Measurements from ENCODE around the gene SLC27A6.

The SLC27A6 gene

DNA sequence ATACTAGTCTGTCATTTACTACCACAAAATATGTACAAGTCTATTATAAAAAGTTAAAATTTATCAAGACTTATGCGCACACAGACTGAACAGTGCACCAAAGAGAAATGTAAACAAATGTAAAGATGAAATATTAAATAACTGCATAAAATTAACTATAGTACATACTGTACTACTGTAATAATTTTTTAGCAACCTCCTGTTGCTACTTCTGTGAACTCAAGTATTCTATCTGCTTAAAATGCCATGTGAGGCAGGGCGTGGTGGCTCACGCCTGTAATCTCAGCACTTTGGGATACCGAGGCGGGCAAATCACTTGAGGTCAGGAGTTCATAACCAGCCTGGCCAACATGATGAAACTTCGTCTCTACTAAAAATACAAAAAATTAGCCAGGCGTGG is 115.5 kb downstream of the SLC27A6 start:
- H3K36me3 Mint-ChIP-seq (ENCODE audit: insufficient read depth): no peaks in the 10 kb centered on the region
- ATAC-seq (replicated peaks) (no peak), DNase-seq (no peak)
- peaks cover 2 to 25% of the 10 kb centered on the region in 2 donors for H3K27me3 Mint-ChIP-seq
- H3K27ac Mint-ChIP-seq: no peak overlapping the region
- H3K4me3 Mint-ChIP-seq: no peak overlapping the region
- no peaks in the 10 kb centered on the region for H3K9me3 Mint-ChIP-seq
- H3K4me1 Mint-ChIP-seq (ENCODE audit: low read depth in 2 of 2): no peaks in the 10 kb centered on the region

DNA sequence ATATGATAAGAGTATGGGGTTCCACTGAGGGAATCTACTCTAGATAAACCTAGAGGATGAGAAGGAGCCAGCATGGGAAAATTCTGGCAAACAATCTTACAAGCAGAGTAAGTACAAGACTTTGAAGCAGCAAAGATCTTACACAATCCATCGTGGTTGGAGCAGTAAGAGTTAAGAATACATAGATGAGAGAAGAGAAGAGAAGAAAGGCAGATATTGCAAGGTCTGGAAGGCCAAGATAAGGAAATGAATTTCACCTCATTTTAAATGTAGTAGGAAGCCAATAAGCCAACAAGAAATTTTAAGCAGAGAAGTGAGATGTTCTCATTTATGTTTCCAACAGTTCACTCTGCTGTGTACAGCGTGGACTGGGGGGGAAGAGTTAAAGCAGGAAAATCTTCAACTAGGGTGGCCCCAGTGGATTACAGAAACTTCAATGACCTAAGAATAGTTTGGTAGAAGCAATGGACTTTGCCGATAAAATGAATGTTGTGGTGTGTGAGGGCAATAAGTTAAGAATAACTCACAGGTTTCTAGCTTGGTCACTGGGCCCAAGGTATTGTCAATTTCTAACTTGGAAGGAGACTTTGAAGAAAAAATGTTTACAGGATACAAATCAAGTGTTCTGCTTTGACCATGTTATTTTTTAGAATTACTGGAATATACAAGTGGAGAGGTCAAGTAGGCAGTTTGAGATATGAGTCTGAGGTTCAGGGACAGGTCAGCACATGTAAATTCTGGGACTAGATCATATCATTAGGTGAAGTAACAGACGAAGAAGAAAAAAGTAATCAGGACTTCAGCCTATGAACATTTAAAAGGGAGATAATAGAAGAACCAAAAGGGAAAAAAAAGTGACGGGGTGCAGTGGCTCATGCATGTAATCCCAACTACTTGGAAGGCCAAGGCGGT is 117.2 kb downstream of the SLC27A6 start:
- Mint-ChIP-seq H3K36me3 (ENCODE audit: insufficient read depth) (no peaks in the 10 kb centered on the region), H3K27me3 (peaks cover 12 to 34% of the 10 kb centered on the region in 2 donors), H3K9me3 (no peaks in the 10 kb centered on the region), H3K4me3 (no peak overlapping the region), H3K27ac (no peak overlapping the region), H3K4me1 (ENCODE audit: low read depth in 2 of 2) (no peaks in the 10 kb centered on the region)
- ATAC-seq (replicated peaks) (no peak), DNase-seq (no peak)

Measured in effector memory CD8-positive, alpha-beta T cell (primary cell).